Myocyte (in vitro differentiated cells): ENCODE data around the gene PPARG. TPM values are rescaled to one million over a fixed set of nuclear protein-coding genes. Genes with fewer than 3 reads are reported as not detected.

Experiments
- DNase-seq: peaks from one replicate; pipeline ENCODE4 v3.0.0-alpha.2; 2012; ENCODE audit warnings: low read depth
- total RNA-seq: library from RNA; depleted of rRNA; stranded (reverse); fragments of >200 nt; gene quantifications from 2 replicates; pipeline ENCODE4 v1.2.3, GENCODE V29; 2014

PPARG gene
- total RNA-seq, 1 donor from 2014 or later: 1.2 TPM

DNA sequence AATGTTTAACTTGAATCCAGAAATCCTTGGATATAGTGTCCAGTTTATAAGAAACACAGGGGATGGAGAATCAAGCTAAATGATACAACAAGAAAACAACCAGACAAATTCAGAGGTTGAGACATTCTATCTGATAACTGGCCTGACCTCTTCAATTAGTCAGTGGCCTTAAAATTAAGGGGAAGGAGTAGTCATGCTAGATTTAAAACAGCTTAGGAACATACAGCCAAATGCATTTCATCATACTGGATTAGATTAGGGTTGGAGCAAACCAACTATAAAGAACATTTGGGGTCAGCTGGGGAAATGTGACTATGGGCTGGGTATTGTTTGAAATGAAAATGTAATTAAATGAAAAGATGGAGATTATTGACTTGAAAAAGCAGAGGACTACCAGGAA lies 53.3 kb downstream of the PPARG start:
- no peak for DNase-seq

DNA sequence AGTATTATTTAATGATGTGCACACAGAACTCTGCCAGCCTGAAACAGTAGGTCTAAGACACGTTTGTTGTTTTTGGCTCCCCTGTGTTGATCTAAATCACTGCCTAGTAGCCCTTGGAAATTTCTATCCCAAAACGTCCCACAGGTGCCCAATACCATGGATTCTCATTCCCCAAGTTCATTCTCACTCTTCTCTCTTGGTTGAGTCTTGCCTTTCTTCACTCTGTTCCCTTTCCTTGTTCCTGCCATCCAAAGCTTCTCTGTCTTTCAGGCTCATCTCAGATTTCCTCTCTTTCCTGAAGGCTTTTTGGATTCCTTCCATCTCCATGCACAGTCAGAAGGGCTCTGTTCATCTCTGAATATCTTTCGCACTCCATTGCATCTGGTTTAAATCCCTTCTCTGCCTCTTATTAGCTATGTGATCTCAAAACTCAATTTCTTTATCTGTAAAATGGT lies 54.2 kb downstream of the PPARG start:
- peak; percentile 17 for DNase-seq

- peak; percentile 25 for DNase-seq
Observed at GRCh38 chr3:12345141-12345561, 56.3 kb downstream of the PPARG start.

DNA sequence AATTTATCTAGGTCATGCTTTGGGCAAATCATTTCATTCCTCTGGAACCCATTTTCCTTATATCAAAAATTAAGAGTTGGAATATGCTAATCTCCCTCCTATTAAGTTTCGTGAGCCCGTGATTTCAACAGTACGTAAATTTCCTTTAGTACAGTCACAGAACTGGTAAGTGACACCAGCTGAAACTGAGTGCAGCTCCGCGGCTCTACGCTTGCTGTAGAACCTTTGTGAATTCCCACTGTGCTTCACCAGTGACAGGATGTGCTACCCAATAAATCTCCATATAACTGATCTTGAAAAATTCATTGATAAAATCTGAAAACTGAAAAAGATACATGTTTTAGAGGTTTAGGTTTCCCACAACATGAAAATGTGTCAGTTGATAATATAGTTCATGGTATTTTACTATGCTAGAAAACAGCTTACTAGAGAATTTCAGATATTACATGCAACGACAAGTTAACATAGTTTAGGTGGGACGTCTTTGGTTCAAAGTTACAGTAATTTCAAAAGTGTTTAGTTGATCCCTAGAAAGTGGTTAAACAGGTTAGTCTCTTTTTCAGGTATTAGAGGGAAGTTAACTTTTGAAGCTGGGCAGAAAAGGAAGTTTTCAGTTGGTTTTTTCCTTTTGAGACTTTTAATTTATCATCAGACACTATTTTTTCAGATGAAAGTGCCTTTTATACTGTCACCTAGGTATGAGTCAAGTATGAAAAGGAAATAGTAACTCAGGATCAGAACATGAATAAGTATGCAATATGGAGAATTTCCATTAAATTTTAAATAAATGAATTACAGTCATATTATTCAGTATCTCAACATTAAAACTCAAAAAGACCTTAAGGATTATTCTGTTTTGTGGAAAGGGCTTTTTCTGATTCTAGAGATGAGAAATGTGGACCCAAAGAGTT lies 57.0 kb downstream of the PPARG start:
- DNase-seq: no peak

GRCh38 chr3:12347301-12347700 lies 58.4 kb downstream of the PPARG start:
- no peak for DNase-seq

GRCh38 chr3:12349895-12350811 lies 61.3 kb downstream of the PPARG start:
- DNase-seq: peak; percentile 33

DNA sequence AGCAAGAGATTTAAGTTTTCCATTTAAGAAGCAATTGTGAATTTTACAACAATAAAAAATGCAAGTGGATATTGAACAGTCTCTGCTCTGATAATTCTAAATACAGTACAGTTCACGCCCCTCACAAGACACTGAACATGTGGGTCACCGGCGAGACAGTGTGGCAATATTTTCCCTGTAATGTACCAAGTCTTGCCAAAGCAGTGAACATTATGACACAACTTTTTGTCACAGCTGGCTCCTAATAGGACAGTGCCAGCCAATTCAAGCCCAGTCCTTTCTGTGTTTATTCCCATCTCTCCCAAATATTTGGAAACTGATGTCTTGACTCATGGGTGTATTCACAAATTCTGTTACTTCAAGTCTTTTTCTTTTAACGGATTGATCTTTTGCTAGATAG lies 62.3 kb downstream of the PPARG start:
- no peak for DNase-seq

DNA sequence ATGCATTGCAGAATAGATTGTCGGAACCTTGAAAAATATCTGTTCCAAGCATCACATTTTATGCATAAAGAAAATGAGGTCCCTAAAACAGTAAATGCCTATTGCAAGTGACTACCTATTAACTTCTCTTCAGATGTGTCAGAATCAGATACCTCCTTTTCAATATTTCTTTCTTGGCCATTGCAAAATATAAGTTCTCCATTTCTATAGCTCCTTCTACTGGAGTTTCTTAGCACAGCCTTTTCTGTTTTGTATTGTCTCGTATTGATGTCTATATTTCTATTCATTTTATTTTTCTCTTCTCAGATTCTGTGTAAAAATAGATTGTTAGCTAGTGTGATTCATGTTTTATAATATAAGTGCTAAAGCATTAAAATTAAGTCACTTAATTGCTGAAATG lies 63.4 kb downstream of the PPARG start:
- DNase-seq: no peak

DNA sequence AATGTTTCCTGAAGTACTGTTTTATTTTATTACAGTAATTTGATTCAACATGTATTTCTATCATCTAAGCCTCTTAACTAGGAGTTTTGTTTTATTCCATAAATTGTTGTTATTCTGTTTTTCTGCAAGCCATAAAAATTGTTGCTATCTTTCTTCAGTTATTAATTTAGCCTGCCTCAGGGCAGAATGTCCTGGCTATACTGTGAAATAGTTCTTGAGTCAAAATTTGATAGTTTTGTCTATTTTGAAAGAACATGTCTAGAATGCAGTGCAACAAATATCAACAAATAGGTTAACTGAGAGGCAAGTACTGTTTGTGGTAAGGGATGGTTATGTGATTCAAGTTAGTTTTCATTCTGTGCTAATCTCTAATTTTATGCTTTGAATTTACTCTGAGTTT lies 63.9 kb downstream of the PPARG start:
- no peak for DNase-seq

- DNase-seq: peak; percentile 9
Observed at GRCh38 chr3:12353796-12354525, 65.1 kb downstream of the PPARG start.

GRCh38 chr3:12356175-12356574 lies 67.3 kb downstream of the PPARG start:
- no peak for DNase-seq

DNA sequence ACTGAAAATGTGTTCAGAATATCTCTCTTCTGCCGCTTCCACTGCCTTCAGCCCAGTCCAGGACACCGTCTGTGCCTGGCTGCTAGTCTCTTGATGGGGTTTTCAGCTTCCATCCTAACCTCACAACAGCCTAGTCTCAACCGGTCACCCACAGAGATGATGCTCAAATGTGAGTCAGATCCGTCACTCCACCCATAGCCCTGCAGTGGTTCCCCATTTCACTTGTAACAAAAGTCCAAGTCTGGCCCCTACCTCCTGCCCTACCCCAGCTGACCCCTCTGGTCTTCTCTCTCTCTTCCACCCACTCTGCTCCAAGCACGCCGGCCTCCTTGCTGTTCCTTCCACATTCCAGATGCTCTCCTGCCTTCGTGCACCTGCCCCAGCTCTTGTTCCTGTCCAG lies 68.1 kb downstream of the PPARG start:
- DNase-seq: no peak

DNA sequence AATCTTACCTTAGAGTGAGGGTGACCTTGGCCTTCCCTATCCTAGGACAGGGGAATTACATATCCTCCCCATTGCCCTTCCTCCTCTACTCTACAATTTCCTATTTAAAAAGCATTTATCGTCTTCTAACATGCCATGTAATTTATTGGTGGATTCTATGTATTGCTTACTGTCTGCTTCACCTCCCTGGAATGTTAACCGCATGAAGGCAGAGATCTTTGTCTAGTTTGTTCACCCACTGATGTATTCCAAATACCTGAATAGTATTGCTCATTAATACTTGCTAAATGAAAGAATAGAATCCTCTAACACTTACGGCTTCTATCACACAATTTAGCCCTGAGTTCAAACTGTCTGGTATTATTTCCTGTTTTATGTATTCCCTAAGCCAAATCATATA lies 68.6 kb downstream of the PPARG start:
- no peak for DNase-seq

DNA sequence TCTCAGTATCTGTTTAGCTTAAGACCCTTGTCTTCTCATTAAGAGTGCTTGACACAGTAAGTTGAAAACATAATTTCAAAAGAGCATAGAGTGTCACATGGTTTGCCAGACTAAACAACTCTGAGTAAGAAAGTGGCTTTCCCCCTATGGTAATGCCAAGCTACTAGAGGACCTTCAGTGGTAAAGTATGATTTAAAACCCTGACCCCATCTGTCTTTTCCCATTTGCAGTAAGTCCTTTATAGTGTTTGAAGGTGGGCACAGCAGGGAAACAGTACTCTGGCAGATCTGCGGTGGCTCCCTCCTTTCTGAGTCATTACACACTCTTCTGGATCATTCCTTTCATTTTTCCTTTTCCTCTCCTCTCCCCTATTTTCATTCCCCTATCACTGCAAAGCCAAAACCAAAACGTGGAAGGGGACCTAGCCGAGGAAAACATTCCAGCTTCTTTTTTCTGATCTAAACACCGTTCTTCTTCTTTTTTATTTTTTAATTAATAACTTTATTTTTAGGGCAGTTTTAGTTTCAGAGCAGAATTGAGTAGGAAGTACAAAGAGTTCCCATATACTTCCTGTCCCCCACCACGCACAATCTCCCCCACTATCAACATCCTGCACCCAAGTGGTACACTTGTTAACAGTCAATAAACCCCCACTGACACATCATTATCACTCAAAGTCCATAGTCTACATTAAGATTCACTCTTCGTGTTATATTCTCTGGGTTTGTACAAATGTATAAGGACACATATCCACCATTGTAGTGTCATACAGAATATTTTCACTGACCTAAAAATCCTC lies 74.7 kb downstream of the PPARG start:
- no peak for DNase-seq

- no peak for DNase-seq
Observed at GRCh38 chr3:12367346-12367745, 78.5 kb downstream of the PPARG start.

- no peak for DNase-seq
Observed at GRCh38 chr3:12369029-12369428, 80.2 kb downstream of the PPARG start.

DNA sequence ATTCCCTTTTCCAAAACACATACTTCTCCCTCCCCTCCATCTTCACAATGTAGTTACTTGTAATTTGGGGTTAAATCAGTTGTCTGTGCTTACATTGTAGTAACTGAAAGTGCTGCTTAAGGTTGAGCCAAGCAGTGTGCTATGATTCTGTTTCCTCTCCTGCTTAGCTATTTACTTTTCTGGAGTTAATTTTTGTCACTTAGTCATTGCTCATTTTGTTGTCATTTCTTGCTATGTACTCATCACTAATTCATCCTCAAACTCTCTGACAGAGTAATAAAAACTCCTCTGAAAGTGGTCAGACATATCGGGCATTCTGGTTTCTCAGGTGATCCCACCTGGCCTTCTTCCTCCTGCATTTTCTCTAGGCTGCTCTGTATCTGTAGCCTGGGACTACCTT lies 80.7 kb downstream of the PPARG start:
- no peak for DNase-seq

- no peak for DNase-seq
Observed at GRCh38 chr3:12370758-12371157, 81.9 kb downstream of the PPARG start.

DNA sequence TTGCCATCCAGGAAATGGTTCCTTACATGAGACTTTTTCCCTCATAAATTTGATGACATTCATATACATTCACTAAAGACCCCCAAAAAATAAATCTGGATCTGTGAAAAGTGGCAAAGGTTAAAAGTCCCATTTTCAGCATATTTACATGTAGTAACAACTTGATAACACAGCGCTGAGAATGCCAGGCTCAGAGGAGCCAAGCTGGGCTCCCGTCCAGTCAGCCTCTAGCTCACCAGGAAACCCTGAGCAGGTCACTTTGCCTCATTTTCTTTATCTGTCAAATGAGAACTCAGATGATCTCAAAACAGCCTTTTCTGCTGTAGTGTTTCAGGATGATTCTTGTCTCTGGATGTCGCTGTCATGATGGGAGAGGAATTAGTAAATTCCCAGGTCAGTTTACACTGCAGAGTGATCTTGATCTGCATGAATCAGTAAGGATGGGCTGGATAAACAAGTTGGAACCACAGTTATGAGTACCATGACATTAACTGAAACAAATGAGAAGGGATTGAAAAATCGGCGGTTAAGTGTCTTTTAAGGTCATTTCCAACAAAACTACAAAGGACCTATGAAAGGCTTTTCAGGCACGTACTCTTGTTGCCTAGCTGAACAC lies 82.8 kb downstream of the PPARG start:
- peak; percentile 25 for DNase-seq

GRCh38 chr3:12372741-12373280 lies 83.9 kb downstream of the PPARG start:
- DNase-seq: no peak
